Brain microvascular endothelial cell (primary cell): ENCODE data around the gene SYCE3.
"Not testable (repeated sequence)": the region's sequence is repeated elsewhere in the genome, so short reads cannot be mapped to it uniquely, and the experiment has no call there.

ENCODE experiments used
- DNase-seq: peaks from one replicate; pipeline ENCODE4 v3.0.0-alpha.2; 2020
- H3K27ac ChIP-seq: fragments of 250-450 bp; sonication (Bioruptor Pico); 2 replicates; pipeline ENCODE4 v1.5.1; 2020; ENCODE audit warnings: mild to moderate bottlenecking, moderate library complexity
- H3K27me3 ChIP-seq: fragments of 250-450 bp; sonication (Bioruptor Pico); replicated peaks from 2 replicates; pipeline ENCODE4 v1.5.1; 2020; ENCODE audit warnings: mild to moderate bottlenecking
- H3K36me3 ChIP-seq: fragments of 250-450 bp; sonication (Bioruptor Pico); replicated peaks from 2 replicates; pipeline ENCODE4 v1.5.1; 2020; ENCODE audit warnings: mild to moderate bottlenecking
- H3K4me3 ChIP-seq: 2 replicates; pipeline ENCODE4 v1.5.1; 2011; ENCODE audit warnings: low read depth, mild to moderate bottlenecking, control low read depth, low read length, moderate library complexity
- CTCF ChIP-seq: IDR thresholded peaks from 2 replicates; pipeline ENCODE4 v1.5.1; 2011; ENCODE audit warnings: low read depth, mild to moderate bottlenecking, moderate library complexity, low read length, control low read depth, inconsistent platforms; ENCODE audit errors: missing control alignments
- in situ Hi-C: cut with HindIII; loops from 2 replicates; pipeline ENCODE4 v1.10.0; 2017; ENCODE audit warnings: low sequenced_read_pairs, low pct_ligation_motif_present

The SYCE3 gene

GRCh38 chr22:50609599-50609998, 46.9 kb upstream of the SYCE3 start:
- Histone ChIP-seq H3K36me3 (no peaks in the 10 kb centered on the region), H3K27ac (no peak overlapping the region), H3K4me3 (no peak overlapping the region), H3K27me3 (peaks cover 13% of the 10 kb centered on the region)
- no peak for TF ChIP-seq CTCF
- no peak for DNase-seq
- in situ Hi-C loops = no loop called here

GRCh38 chr22:50608996-50609395, 46.3 kb upstream of the SYCE3 start:
- no peaks in the 10 kb centered on the region for H3K36me3 ChIP-seq
- no peak for TF ChIP-seq CTCF
- no peak overlapping the region for H3K4me3 ChIP-seq
- peaks cover 17% of the 10 kb centered on the region for H3K27me3 ChIP-seq
- DNase-seq = no peak
- in situ Hi-C loops = no loop called here
- no peak overlapping the region for H3K27ac ChIP-seq

- peaks cover 24% of the 10 kb centered on the region for H3K27me3 ChIP-seq
- in situ Hi-C loops, H3K36me3 ChIP-seq, DNase-seq, H3K4me3 ChIP-seq, H3K27ac ChIP-seq: not testable (repeated sequence)
Observed at GRCh38 chr22:50608058-50608840, 45.5 kb upstream of the SYCE3 start.

GRCh38 chr22:50607659-50608020, 44.9 kb upstream of the SYCE3 start:
- H3K27me3 ChIP-seq = peaks cover 30% of the 10 kb centered on the region
- H3K4me3 ChIP-seq = no peak overlapping the region
- DNase-seq = no peak
- no peaks in the 10 kb centered on the region for H3K36me3 ChIP-seq
- no peak overlapping the region for H3K27ac ChIP-seq
- in situ Hi-C loops = no loop called here
- no peak for TF ChIP-seq CTCF

- Histone ChIP-seq H3K36me3 (no peaks in the 10 kb centered on the region), H3K27me3 (peaks cover 36% of the 10 kb centered on the region), H3K27ac (no peak overlapping the region), H3K4me3 (no peak overlapping the region)
- no peak for DNase-seq
- TF ChIP-seq CTCF = no peak
- in situ Hi-C loops = no loop called here
Observed at GRCh38 chr22:50606946-50607658, 44.4 kb upstream of the SYCE3 start.

- DNase-seq = no peak
- TF ChIP-seq CTCF = peak; percentile 24
- in situ Hi-C loops = no loop called here
- Histone ChIP-seq H3K27me3 (peaks cover 41% of the 10 kb centered on the region), H3K36me3 (no peaks in the 10 kb centered on the region), H3K4me3 (no peak overlapping the region), H3K27ac (no peak overlapping the region)
Observed at GRCh38 chr22:50606165-50606945, 43.6 kb upstream of the SYCE3 start.
